NCI-H1092 (cell line): ENCODE measurements around the gene GRID2.

Experiments used
- DNase-seq: peaks from one replicate; lab custom pipeline; 2025; lab: John Stamatoyannopoulos, UW

GRID2 gene

GRCh38 chr4:92968556-92968955 is 664.8 kb downstream of the GRID2 start:
- DNase-seq = no peak

- DNase-seq = no peak
Observed at GRCh38 chr4:92968996-92969395, 665.2 kb downstream of the GRID2 start.

- no peak for DNase-seq
Observed at GRCh38 chr4:92969650-92970379, 666.0 kb downstream of the GRID2 start.

GRCh38 chr4:92970996-92971395 is 667.2 kb downstream of the GRID2 start:
- DNase-seq = no peak

GRCh38 chr4:92988301-92988700 is 684.5 kb downstream of the GRID2 start:
- no peak for DNase-seq

GRCh38 chr4:92992758-92993157 is 689.0 kb downstream of the GRID2 start:
- no peak for DNase-seq

- DNase-seq = no peak
Observed at GRCh38 chr4:92994727-92995126, 691.0 kb downstream of the GRID2 start.

GRCh38 chr4:92996533-92996932 is 692.8 kb downstream of the GRID2 start:
- no peak for DNase-seq

- DNase-seq = no peak
Observed at GRCh38 chr4:93000910-93001309, 697.1 kb downstream of the GRID2 start.

GRCh38 chr4:93002240-93002639 is 698.5 kb downstream of the GRID2 start:
- DNase-seq = no peak

- DNase-seq = no peak
Observed at GRCh38 chr4:93016350-93016749, 712.6 kb downstream of the GRID2 start.

- no peak for DNase-seq
Observed at GRCh38 chr4:93018243-93018642, 714.5 kb downstream of the GRID2 start.

GRCh38 chr4:93018806-93019205 is 715.0 kb downstream of the GRID2 start:
- no peak for DNase-seq

GRCh38 chr4:93029769-93030168 is 726.0 kb downstream of the GRID2 start:
- DNase-seq = no peak

GRCh38 chr4:93030670-93031069 is 726.9 kb downstream of the GRID2 start:
- no peak for DNase-seq

GRCh38 chr4:93031431-93032098 is 727.8 kb downstream of the GRID2 start:
- DNase-seq = no peak

GRCh38 chr4:93042746-93043145 is 739.0 kb downstream of the GRID2 start:
- DNase-seq = no peak

- DNase-seq = no peak
Observed at GRCh38 chr4:93053140-93053539, 749.4 kb downstream of the GRID2 start.

- DNase-seq = no peak
Observed at GRCh38 chr4:93061826-93062225, 758.1 kb downstream of the GRID2 start.

- DNase-seq = no peak
Observed at GRCh38 chr4:93063325-93063724, 759.6 kb downstream of the GRID2 start.

GRCh38 chr4:93065790-93066189 is 762.0 kb downstream of the GRID2 start:
- no peak for DNase-seq

GRCh38 chr4:93066749-93067148 is 763.0 kb downstream of the GRID2 start:
- DNase-seq = no peak

GRCh38 chr4:93072292-93072691 is 768.5 kb downstream of the GRID2 start:
- DNase-seq = no peak

GRCh38 chr4:93080316-93080715 is 776.5 kb downstream of the GRID2 start:
- DNase-seq = no peak
